PC-9 (cell line): ENCODE measurements around the gene PRKG1. TPM values are rescaled to one million over a fixed set of nuclear protein-coding genes. Genes with fewer than 3 reads are reported as not detected.

Source experiments
- BruUV-seq: library from RNA; stranded (reverse); fragments of 400-500 nt; replicated peaks from 2 replicates; lab custom pipeline; 2021; lab: Mats Ljungman, UMichigan
- CTCF ChIA-PET: fragments of 300-600 bp; sonication (Branson Sonifier 250); formaldehyde crosslinking; loops from one replicate; lab custom pipeline; 2022; ENCODE audit warnings: antibody characterized with exemption; lab: Charles Lee
- POLR2A ChIA-PET: fragments of 300-600 bp; sonication (Branson Sonifier 250); formaldehyde crosslinking; loops from one replicate; lab custom pipeline; 2022; ENCODE audit warnings: antibody characterized with exemption; ENCODE audit not compliant: unreplicated experiment; lab: Charles Lee
- DNase-seq, 2 experiments: peaks; one replicate each; pipeline versions ENCODE4 v3.0.0 to v3.0.0-alpha.2; 2015 to 2022; ENCODE audit warnings: mixed read lengths in 1 of 2
- H2AFZ ChIP-seq: fragments of 200-600 bp; sonication (generic); 2 replicates; pipeline ENCODE4 v1.8.1; 2017; ENCODE audit warnings: antibody characterized with exemption
- H3F3A ChIP-seq: fragments of 200-600 bp; sonication (generic); 2 replicates; pipeline ENCODE4 v1.8.1; 2017; ENCODE audit warnings: antibody characterized with exemption, mild to moderate bottlenecking, low read depth; ENCODE audit not compliant: insufficient read depth
- H3K27ac ChIP-seq: fragments of 200-600 bp; sonication (generic); 2 replicates; pipeline ENCODE4 v1.6.1; 2016; ENCODE audit warnings: mixed run types
- H3K27me3 ChIP-seq: fragments of 200-600 bp; sonication (generic); 2 replicates; pipeline ENCODE4 v1.6.1; 2016; ENCODE audit warnings: low read depth, mixed run types; ENCODE audit not compliant: insufficient read depth
- H3K36me3 ChIP-seq: fragments of 200-600 bp; sonication (generic); 2 replicates; pipeline ENCODE4 v1.6.1; 2016; ENCODE audit warnings: low read depth, mixed run types
- H3K4me1 ChIP-seq: fragments of 200-600 bp; sonication (generic); replicated peaks from 2 replicates; pipeline ENCODE4 v1.6.1; 2016; ENCODE audit warnings: mixed run types; ENCODE audit not compliant: insufficient read depth
- H3K4me2 ChIP-seq: fragments of 200-600 bp; sonication (generic); 2 replicates; pipeline ENCODE4 v1.6.1; 2017; ENCODE audit warnings: mixed run types
- H3K4me3 ChIP-seq: fragments of 200-600 bp; sonication (generic); 2 replicates; pipeline ENCODE4 v1.6.1; 2016; ENCODE audit warnings: mixed run types
- H3K79me2 ChIP-seq: fragments of 200-600 bp; sonication (generic); 2 replicates; pipeline ENCODE4 v1.6.1; 2017; ENCODE audit warnings: low read depth, mixed run types
- H3K9me2 ChIP-seq: fragments of 200-600 bp; sonication (generic); 2 replicates; pipeline ENCODE4 v1.8.1; 2017; ENCODE audit warnings: mild to moderate bottlenecking; ENCODE audit not compliant: insufficient read depth
- H3K9me3 ChIP-seq: fragments of 200-600 bp; sonication (generic); 2 replicates; pipeline ENCODE4 v1.8.1; 2016; ENCODE audit warnings: low read depth; ENCODE audit not compliant: insufficient read depth
- H4K20me1 ChIP-seq: fragments of 200-600 bp; sonication (generic); 2 replicates; pipeline ENCODE4 v1.8.1; 2017; ENCODE audit not compliant: insufficient read depth
- EZH2 ChIP-seq: fragments of 200-600 bp; sonication (generic); IDR thresholded peaks from 2 replicates; pipeline ENCODE4 v1.8.0; 2017; ENCODE audit warnings: antibody characterized with exemption, low read depth
- intact Hi-C: fragments of 100-400 bp; cut with micrococcal nuclease; formaldehyde crosslinking; loops from one replicate; pipeline ENCODE4 v1.10.0; 2022; ENCODE audit not compliant: unreplicated experiment
- total RNA-seq: library from RNA; stranded (reverse); gene quantifications from 2 replicates; pipeline ENCODE4 v1.2.3, GENCODE V29; 2021
- TF ChIP-seq, protein P1 (sequence below): fragments of 200-600 bp; sonication (generic); conservative IDR thresholded peaks from 2 replicates; pipeline ENCODE4 v1.6.1; 2017; ENCODE audit warnings: mixed run types, antibody characterized with exemption, mild to moderate bottlenecking, moderate library complexity

The PRKG1 gene
- total RNA-seq, 1 experiment from 2014 or later: 0.70 TPM

DNA sequence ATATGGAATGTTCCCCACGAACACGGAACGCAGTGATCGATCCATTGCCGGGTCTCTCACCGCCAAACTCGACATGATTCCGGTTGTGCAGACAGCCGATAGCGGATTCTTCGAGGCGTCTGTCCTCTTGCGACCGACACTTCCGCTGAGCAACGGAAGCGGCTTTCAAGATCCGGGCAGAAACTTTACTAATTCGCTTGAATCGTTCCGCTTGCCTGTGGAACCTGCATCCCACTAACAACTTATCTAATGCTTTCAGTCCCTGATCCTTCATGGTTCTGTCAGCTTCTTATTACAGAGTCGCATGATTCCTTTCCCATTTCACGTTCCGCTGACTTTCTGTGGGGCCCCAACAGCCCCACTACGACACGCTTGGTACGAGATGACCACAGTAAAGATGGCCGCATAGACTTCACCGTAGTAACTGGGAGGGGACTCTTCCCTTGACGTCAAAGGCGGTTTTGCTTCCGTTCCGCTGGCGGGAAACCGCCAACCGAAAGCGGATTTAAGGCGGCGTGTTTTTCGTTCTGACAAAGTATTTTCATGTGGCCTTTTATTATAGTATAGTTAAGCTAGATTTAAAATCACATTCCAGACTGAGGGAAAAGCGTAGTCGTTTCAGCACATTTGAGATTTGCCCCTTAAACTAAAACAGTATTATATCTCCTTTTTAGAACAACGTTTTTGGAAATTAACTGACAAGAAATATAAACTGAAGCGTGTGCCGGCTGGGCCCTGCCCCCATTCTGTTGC, 625.4 kb downstream of the PRKG1 start, which contains the start of gene CSTF2T:
Gene CSTF2T (minus strand): TSS at position 121 of the 753 bp plus-strand sequence. CDS start 46 bp downstream, at position 75.
- BruUV-seq: no TSS peak
- no peaks in the 10 kb centered on the region for H3K9me3 ChIP-seq
- H3F3A ChIP-seq: no peaks in the 10 kb centered on the region
- no peaks in the 10 kb centered on the region for H3K9me2 ChIP-seq
- ChIA-PET CTCF (interaction anchor here (0.6 kb wide), 1 partner anchor 36 kb away, joined by 3 read pairs; no protein-coding TSS in a partner anchor), POLR2A (no interaction called here)
- intact Hi-C loops: no loop called here
- 0 out of 2 replicates have a peak, but pooled peaks cover 4% of the 10 kb centered on the region for H4K20me1 ChIP-seq
- peaks cover 16% of the 10 kb centered on the region; the same call in 1 of the 2 replicates for H3K4me1 ChIP-seq
- H3K27ac ChIP-seq: peak within 1 kb of the TSS; percentile 69
- peak; percentile 80 to 84 for DNase-seq
- H3K36me3 ChIP-seq: 0 out of 2 replicates have a peak, but pooled peaks cover 7% of the 10 kb centered on the region
- peak within 1 kb of the TSS; percentile 98 for H2AFZ ChIP-seq
- TF ChIP-seq, protein P1, sequence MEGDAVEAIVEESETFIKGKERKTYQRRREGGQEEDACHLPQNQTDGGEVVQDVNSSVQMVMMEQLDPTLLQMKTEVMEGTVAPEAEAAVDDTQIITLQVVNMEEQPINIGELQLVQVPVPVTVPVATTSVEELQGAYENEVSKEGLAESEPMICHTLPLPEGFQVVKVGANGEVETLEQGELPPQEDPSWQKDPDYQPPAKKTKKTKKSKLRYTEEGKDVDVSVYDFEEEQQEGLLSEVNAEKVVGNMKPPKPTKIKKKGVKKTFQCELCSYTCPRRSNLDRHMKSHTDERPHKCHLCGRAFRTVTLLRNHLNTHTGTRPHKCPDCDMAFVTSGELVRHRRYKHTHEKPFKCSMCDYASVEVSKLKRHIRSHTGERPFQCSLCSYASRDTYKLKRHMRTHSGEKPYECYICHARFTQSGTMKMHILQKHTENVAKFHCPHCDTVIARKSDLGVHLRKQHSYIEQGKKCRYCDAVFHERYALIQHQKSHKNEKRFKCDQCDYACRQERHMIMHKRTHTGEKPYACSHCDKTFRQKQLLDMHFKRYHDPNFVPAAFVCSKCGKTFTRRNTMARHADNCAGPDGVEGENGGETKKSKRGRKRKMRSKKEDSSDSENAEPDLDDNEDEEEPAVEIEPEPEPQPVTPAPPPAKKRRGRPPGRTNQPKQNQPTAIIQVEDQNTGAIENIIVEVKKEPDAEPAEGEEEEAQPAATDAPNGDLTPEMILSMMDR: no peak
- TF ChIP-seq EZH2: no peak
- H3K27me3 ChIP-seq: no peaks in the 10 kb centered on the region
- H3K4me3 ChIP-seq: peak within 1 kb of the TSS; percentile 81
- H3K79me2 ChIP-seq: peaks cover 33% of the 10 kb centered on the region
- peak within 1 kb of the TSS; percentile 79 for H3K4me2 ChIP-seq

DNA sequence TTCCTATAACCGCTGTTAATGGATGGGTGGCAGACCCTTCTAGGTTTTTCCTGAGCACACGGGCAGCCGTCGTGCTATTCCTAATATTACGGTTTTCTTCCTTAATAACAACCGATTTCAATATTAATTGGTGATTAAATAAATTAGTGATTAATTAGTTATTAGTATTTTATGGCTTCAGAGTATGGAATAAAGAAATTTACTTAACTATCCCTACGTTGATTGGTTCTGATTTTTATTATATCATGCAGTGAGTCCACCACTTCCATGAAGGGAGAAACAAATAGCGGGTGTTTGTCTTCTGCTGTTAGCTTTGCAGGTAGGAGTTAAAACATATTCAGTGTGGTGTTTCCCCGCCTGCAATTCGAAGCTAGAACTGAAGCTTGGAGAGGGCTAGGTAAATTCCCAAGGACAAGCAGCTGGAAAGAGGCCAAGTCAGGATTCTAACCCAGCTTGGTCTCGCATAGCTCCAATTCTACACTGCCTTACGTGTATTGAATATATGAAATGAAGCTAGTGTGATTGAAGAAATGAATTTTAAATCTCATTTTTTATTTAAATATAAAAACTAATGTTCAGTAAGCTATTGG, 626.0 kb downstream of the PRKG1 start:
- CTCF ChIA-PET: no interaction called here

DNA sequence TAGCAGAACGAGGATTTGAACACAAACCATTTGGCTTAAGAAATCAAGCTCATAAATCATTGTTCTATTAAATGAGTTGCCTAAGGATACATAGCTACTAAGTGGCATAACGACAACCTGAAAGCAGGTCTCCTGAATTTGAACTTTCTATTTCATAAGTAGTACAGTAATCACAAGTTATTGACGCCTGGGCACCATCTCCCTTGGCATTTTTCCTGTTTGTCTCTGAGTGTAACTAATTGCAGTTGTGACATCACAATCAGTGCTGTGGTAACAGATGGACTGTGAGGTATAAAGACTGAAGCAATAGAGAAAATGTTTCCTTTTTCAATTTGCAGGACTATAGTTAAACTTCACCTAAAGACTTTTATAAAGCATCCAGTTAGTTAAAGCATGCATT, 631.5 kb downstream of the PRKG1 start:
- no TSS peak for BruUV-seq
- Histone ChIP-seq H3K79me2 (no peaks in the 10 kb centered on the region), H3K4me3 (no peak overlapping the region), H4K20me1 (no peaks in the 10 kb centered on the region), H3K9me3 (no peaks in the 10 kb centered on the region), H3K4me2 (no peak overlapping the region), H3K9me2 (no peaks in the 10 kb centered on the region), H3K36me3 (no peaks in the 10 kb centered on the region), H2AFZ (no peak overlapping the region), H3F3A (no peaks in the 10 kb centered on the region), H3K4me1 (no peaks in the 10 kb centered on the region), H3K27me3 (no peaks in the 10 kb centered on the region), H3K27ac (no peak overlapping the region)
- intact Hi-C loops: no loop called here
- TF ChIP-seq, protein P1: no peak
- TF ChIP-seq EZH2: no peak
- ChIA-PET CTCF (no interaction called here), POLR2A (no interaction called here)
- no peak for DNase-seq

More for the DNA sequence above, 626.0 kb downstream of the PRKG1 start:
- Histone ChIP-seq H3K27ac (peak overlapping the region; percentile 69), H3K9me2 (no peaks in the 10 kb centered on the region), H3K79me2 (peaks cover 33% of the 10 kb centered on the region), H4K20me1 (0 out of 2 replicates have a peak, but pooled peaks cover 4% of the 10 kb centered on the region), H3K27me3 (no peaks in the 10 kb centered on the region), H2AFZ (peak overlapping the region; percentile 98), H3K4me1 (peaks cover 16% of the 10 kb centered on the region; the same call in 1 of the 2 replicates), H3K36me3 (0 out of 2 replicates have a peak, but pooled peaks cover 7% of the 10 kb centered on the region), H3K4me3 (peak overlapping the region; percentile 81), H3F3A (no peaks in the 10 kb centered on the region), H3K9me3 (no peaks in the 10 kb centered on the region), H3K4me2 (peak overlapping the region; percentile 79)
- TSS peak; percentile 84 for BruUV-seq
- TF ChIP-seq, protein P1: no peak
- TF ChIP-seq EZH2: no peak
- intact Hi-C loops: no loop called here
- POLR2A ChIA-PET: interaction anchor here (0.7 kb wide), 1 partner anchor 100 kb away, joined by 7 read pairs; no protein-coding TSS in a partner anchor
- DNase-seq: no peak
